ENCODE results near the gene SIRPB1.
"Not testable (repeated sequence)": the region's sequence is repeated elsewhere in the genome, so short reads cannot be mapped to it uniquely, and the experiment has no call there.

Gene SIRPB1

DNA sequence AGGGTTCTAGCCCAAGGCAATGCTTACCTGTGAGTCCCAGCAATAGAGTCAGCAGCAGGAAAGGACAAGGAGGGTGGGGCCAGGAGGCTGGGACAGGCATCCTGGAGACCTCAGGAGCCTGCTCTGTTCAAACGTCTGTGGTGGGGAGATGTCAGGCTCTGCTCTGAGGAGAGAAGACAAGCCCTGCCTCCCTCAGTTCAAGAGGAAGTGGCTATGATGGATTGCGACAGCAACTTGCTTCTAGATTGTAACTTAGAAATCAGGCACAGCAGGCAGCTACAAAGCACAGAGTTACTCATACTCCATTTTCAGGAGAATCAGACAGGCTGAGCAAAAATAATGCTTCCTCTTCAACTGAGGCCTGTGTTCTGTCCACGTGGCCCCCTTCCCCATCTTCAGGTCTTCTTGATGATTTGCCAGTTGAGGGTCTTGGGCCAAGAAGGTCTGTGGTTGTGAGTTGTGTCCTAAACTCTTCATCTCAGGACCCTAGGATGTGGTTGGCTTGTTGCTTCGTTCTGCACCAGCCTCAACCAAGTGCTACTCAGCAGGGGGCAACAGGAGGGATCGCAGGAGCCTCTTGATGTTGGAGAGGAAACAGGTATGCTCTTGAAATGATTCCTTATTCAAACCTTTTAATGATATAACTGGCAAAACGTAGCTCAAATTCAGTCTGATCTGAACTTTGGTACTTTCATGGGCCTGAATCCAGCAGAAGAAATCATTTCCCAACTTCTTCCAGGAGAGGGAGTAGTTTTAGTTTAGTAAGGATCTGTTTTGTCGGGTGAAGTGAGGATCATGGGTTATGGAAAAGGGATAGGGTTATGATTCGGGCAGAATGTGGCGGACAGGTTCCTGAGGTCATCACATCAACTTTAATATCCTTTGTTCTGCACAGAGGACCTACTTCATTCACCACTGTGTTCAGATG is 31.0 kb downstream of the SIRPB1 start:
- Mint-ChIP-seq H3K9me3 (no peaks in the 10 kb centered on the region), H3K4me1 (ENCODE audit: low read depth) (no peaks in the 10 kb centered on the region), H3K4me3 (no peak overlapping the region), H3K27ac (no peak overlapping the region), H3K27me3 (no peaks in the 10 kb centered on the region), H3K36me3 (ENCODE audit: low read depth) (no peaks in the 10 kb centered on the region)
- no peak for DNase-seq

GRCh38 chr20:1587781-1588532 is 31.9 kb downstream of the SIRPB1 start:
- H3K27ac Mint-ChIP-seq, result no peak overlapping the region
- H3K4me3 Mint-ChIP-seq, result no peak overlapping the region
- H3K9me3 Mint-ChIP-seq, result no peaks in the 10 kb centered on the region

DNA sequence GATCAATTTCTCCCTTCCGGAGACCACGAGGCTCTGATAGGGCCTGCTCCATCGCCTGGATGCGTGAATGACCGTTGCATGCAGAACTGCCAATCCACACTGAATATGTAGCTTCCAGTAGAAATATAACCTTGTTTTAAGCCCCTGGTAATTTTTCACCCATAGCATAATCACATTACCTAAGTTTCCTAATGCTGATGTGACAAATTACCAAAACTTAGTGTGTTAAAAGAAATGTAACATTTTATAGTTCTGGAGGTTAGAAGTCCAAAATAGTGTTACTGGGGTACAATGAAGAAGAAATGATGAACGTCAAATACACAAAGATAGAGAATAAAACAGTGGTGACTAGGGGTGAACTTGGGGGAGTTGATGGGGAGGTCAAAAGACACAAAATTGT is 40.3 kb downstream of the SIRPB1 start:
- peaks cover 10% of the 10 kb centered on the region for H3K4me1 Mint-ChIP-seq (ENCODE audit: low read depth)
- H3K36me3 Mint-ChIP-seq (ENCODE audit: low read depth), result peaks cover 5% of the 10 kb centered on the region
- no peaks in the 10 kb centered on the region for H3K27me3 Mint-ChIP-seq
- H3K4me3 Mint-ChIP-seq, result no peak overlapping the region
- no peak overlapping the region for H3K27ac Mint-ChIP-seq
- no peaks in the 10 kb centered on the region for H3K9me3 Mint-ChIP-seq
- no peak for DNase-seq

More at GRCh38 chr20:1587781-1588532, 31.9 kb downstream of the SIRPB1 start:
- Mint-ChIP-seq H3K36me3 (ENCODE audit: low read depth) (no peaks in the 10 kb centered on the region), H3K4me1 (ENCODE audit: low read depth) (no peaks in the 10 kb centered on the region), H3K27me3 (no peaks in the 10 kb centered on the region)
- no peak for DNase-seq

DNA sequence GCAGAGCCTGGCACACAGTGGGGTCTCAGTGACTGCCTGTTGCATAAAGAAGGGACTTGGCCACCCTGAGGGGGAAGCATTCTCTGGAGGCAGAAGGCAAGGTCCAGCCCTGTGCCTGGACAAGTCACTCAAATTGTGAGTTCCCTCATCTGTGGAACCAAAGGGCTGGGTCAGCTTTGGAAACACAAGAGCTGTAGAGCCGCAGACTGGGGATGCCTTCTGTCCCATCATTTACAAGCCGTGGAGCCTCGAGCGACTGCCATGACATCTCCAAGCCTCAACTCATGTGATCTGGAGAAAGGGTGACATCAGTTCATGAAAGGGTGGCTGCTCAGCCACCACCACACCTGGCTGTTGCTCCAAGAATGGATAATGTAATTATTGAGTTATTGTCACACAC is 41.9 kb downstream of the SIRPB1 start:
- no peak overlapping the region for H3K4me3 Mint-ChIP-seq
- DNase-seq, result no peak
- no peaks in the 10 kb centered on the region for H3K27me3 Mint-ChIP-seq
- no peak overlapping the region for H3K27ac Mint-ChIP-seq
- peaks cover 5% of the 10 kb centered on the region for H3K36me3 Mint-ChIP-seq (ENCODE audit: low read depth)
- peaks cover 10% of the 10 kb centered on the region for H3K4me1 Mint-ChIP-seq (ENCODE audit: low read depth)
- no peaks in the 10 kb centered on the region for H3K9me3 Mint-ChIP-seq

- not testable (repeated sequence) for H3K27ac Mint-ChIP-seq, H3K4me3 Mint-ChIP-seq
Observed at GRCh38 chr20:1577313-1577712, 42.5 kb downstream of the SIRPB1 start.

DNA sequence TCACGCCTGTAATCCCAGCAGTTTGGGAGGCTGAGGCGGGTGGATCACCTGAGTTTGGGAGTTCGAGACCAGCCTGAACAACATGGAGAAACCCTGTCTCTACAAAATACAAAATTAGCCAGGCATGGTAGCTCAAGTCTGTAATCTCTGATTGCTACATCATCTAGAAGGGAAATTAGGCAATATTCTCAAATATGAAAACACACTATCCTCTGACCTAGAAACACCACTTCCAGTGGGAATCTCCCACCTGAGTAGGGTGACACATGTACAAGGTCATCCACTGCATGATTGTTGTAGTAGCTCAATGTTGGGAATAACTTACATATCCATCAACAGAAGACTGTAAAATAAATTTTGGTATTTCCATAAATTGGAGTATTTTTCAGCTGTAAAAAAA is 43.2 kb downstream of the SIRPB1 start:
- no peak overlapping the region for H3K27ac Mint-ChIP-seq
- H3K36me3 Mint-ChIP-seq (ENCODE audit: low read depth), result peaks cover 5% of the 10 kb centered on the region
- no peak for DNase-seq

More at GRCh38 chr20:1577313-1577712, 42.5 kb downstream of the SIRPB1 start:
- H3K9me3 Mint-ChIP-seq; H3K4me1 Mint-ChIP-seq (ENCODE audit: low read depth); H3K36me3 Mint-ChIP-seq (ENCODE audit: low read depth); H3K27me3 Mint-ChIP-seq; DNase-seq: not testable (repeated sequence)

GRCh38 chr20:1576003-1576402 is 43.8 kb downstream of the SIRPB1 start:
- not testable (repeated sequence) for H3K27me3 Mint-ChIP-seq; H3K4me1 Mint-ChIP-seq (ENCODE audit: low read depth); H3K36me3 Mint-ChIP-seq (ENCODE audit: low read depth); H3K9me3 Mint-ChIP-seq; DNase-seq; H3K4me3 Mint-ChIP-seq
- peak overlapping the region; percentile 4 for H3K27ac Mint-ChIP-seq

More for the DNA sequence above, 43.2 kb downstream of the SIRPB1 start:
- peaks cover 10% of the 10 kb centered on the region for H3K4me1 Mint-ChIP-seq (ENCODE audit: low read depth)
- no peak overlapping the region for H3K4me3 Mint-ChIP-seq
- no peaks in the 10 kb centered on the region for H3K27me3 Mint-ChIP-seq
- H3K9me3 Mint-ChIP-seq, result no peaks in the 10 kb centered on the region

DNA sequence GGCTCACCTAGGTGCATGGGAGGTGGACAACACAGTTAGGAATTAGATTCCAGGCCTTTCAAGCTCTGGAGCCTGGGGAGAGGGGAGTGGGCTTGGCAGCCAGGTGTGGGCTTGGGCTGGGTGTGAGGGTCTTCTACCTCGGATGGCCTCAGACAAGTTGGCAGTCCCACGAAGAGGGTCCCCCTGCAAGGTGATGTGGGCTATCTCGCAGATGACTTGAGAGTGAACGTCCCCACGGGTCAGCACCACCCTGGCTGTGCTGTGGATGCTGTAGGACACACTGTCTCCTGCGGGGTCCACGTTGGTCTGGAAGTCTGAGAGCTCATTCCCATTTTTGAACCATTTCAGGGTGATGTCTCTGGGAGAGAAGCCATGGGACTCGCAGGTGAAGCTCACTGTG is 48.2 kb downstream of the SIRPB1 start:
- H3K9me3 Mint-ChIP-seq; DNase-seq; H3K27ac Mint-ChIP-seq; H3K36me3 Mint-ChIP-seq (ENCODE audit: low read depth); H3K4me3 Mint-ChIP-seq; H3K27me3 Mint-ChIP-seq: not testable (repeated sequence)
- H3K4me1 Mint-ChIP-seq (ENCODE audit: low read depth), result peaks cover 17% of the 10 kb centered on the region

All from activated T-cell treated with anti-CD3 and anti-CD28 coated beads, Interleukin-2, amount 50 U/mL, for 24 hours (primary cell).